SK-N-SH (cell line): ENCODE results near the gene TRDMT1.

ENCODE experiments used
- CTCF ChIP-seq: fragments of 200-600 bp; sonication (generic); IDR thresholded peaks from 2 replicates; pipeline ENCODE4 v1.6.1; 2017; ENCODE audit warnings: antibody characterized with exemption, mild to moderate bottlenecking, moderate library complexity
- ELF1 ChIP-seq: IDR thresholded peaks from 2 replicates; pipeline ENCODE4 v1.4.0; 2012
- EP300 ChIP-seq, 2 experiments: IDR thresholded peaks; 2 replicates each; pipeline versions ENCODE4 v1.4.0 to v1.6.1; 2012; ENCODE audit warnings: borderline replicate concordance in 1 of 2, low read depth in 1 of 2, low read length in 1 of 2
- NRF1 ChIP-seq: IDR thresholded peaks from 2 replicates; pipeline ENCODE4 v1.6.1; 2012; ENCODE audit warnings: low read depth, mild to moderate bottlenecking, low read length
- POLR2AphosphoS5 ChIP-seq: IDR thresholded peaks from 2 replicates; pipeline ENCODE4 v1.6.1; 2012; ENCODE audit warnings: low read depth, low read length
- RCOR1 ChIP-seq: fragments of 150-350 bp; IDR thresholded peaks from 2 replicates; pipeline ENCODE4 v1.6.1; 2017; ENCODE audit warnings: antibody characterized with exemption, low read length
- RFX5 ChIP-seq: IDR thresholded peaks from 2 replicates; pipeline ENCODE4 v1.6.1; 2012; ENCODE audit warnings: mild to moderate bottlenecking, improper control_type of control experiment, low read length
- TAF1 ChIP-seq: IDR thresholded peaks from 2 replicates; pipeline ENCODE4 v1.6.1; 2012; ENCODE audit warnings: low read depth, mild to moderate bottlenecking, low read length, moderate library complexity, borderline replicate concordance
- TF ChIP-seq, protein P1 (sequence below): IDR thresholded peaks from 2 replicates; pipeline ENCODE4 v1.4.0; 2012; ENCODE audit warnings: low read depth

DNA sequence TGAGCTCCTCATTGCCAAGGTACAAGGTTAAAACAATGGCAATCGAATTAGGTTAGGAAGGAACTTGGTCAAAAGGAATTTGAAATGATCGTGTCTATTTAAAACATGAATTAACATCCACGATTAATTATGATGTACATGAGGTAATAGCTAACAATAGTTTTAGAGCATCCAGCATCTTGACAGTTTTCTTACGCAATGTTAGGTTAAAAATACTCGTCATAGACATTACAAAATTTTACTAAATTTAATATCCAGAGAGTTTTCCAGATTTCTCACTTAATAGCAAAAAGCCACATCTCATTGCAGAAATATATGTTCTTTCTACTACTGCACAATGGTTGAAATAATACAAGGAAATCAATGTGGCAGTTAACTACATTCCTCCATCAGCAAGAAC lies 94.5 kb downstream of the TRDMT1 start:
- TF ChIP-seq POLR2AphosphoS5 (no peak), CTCF (no peak), RCOR1 (no peak), EP300 (IDR thresholded peaks at IDR 0.05; ENCODE audit: borderline replicate concordance in 1 of 2, low read depth in 1 of 2, low read length in 1 of 2) (no peak), RFX5 (no peak), ELF1 (no peak), NRF1 (no peak), TAF1 (no peak)
- TF ChIP-seq, protein P1, sequence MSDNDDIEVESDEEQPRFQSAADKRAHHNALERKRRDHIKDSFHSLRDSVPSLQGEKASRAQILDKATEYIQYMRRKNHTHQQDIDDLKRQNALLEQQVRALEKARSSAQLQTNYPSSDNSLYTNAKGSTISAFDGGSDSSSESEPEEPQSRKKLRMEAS: no peak
